ENCODE measurements around the gene KCNIP4. TPM values are rescaled to one million over a fixed set of nuclear protein-coding genes. Genes with fewer than 3 reads are reported as not detected.

The KCNIP4 gene
- total RNA-seq, 1 donor from 2014 or later, result 0.39 TPM

DNA sequence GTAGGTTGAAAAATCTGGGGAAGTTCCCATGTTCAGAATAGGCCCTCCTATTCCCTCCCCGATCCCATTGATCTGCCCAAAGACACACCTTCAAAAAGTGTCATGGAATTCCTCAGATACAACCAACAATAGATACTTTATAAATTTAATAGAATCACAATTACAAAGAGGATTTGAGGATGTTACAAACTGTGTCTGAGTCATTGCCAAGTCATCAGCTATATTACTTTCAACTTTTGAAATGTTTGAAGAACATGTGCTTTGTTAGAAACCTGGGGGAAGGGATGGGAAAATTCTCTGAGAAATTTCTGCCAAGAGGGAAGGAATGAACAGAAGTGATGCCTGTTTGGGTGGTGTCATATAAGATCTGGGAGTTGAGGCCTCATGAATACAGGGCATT, 46.7 kb downstream of the KCNIP4 start:
- Histone ChIP-seq H3K27ac (no peak overlapping the region), H3K4me1 (no peaks in the 10 kb centered on the region), H3F3A (ENCODE audit: low read depth) (no peaks in the 10 kb centered on the region), H4K20me1 (ENCODE audit: low read depth) (no peaks in the 10 kb centered on the region), H3K4me2 (no peak overlapping the region), H3K79me2 (ENCODE audit: low read depth) (no peaks in the 10 kb centered on the region), H2AFZ (replicated peaks) (no peak overlapping the region), H3K4me3 (no peak overlapping the region), H3K9ac (no peak overlapping the region), H3K27me3 (no peaks in the 10 kb centered on the region), H3K36me3 (no peaks in the 10 kb centered on the region), H3K9me3 (ENCODE audit: low read depth) (no peaks in the 10 kb centered on the region)
- no peak overlapping the region for H3K27ac Mint-ChIP-seq
- no peaks in the 10 kb centered on the region for H3K27me3 Mint-ChIP-seq (ENCODE audit: insufficient read depth, low read depth)
- H3K9me3 Mint-ChIP-seq, result peaks cover 8% of the 10 kb centered on the region
- H3K36me3 Mint-ChIP-seq, result no peaks in the 10 kb centered on the region
- H3K4me1 Mint-ChIP-seq, result no peaks in the 10 kb centered on the region
- no peak for TF ChIP-seq EZH2phosphoT487 (IDR thresholded peaks at IDR 0.05)
- TF ChIP-seq EZH2 (IDR thresholded peaks at IDR 0.05), result no peak
- TF ChIP-seq CTCF (IDR thresholded peaks at IDR 0.05), result no peak
- DNase-seq (ENCODE audit: low spot score), result no peak
- H3K4me3 Mint-ChIP-seq, result no peak overlapping the region

- Histone ChIP-seq H3K9ac (no peak overlapping the region), H4K20me1 (ENCODE audit: low read depth) (no peaks in the 10 kb centered on the region), H3K27me3 (no peaks in the 10 kb centered on the region), H3K4me3 (no peak overlapping the region), H3K27ac (no peak overlapping the region), H3K36me3 (no peaks in the 10 kb centered on the region), H3K79me2 (ENCODE audit: low read depth) (no peaks in the 10 kb centered on the region), H3K4me1 (no peaks in the 10 kb centered on the region), H3K4me2 (no peak overlapping the region), H3F3A (ENCODE audit: low read depth) (no peaks in the 10 kb centered on the region), H2AFZ (replicated peaks) (no peak overlapping the region), H3K9me3 (ENCODE audit: low read depth) (no peaks in the 10 kb centered on the region)
- H3K27me3 Mint-ChIP-seq (ENCODE audit: insufficient read depth, low read depth), result peaks cover under 1% of the 10 kb centered on the region
- no peaks in the 10 kb centered on the region for H3K36me3 Mint-ChIP-seq
- no peak overlapping the region for H3K4me3 Mint-ChIP-seq
- peaks cover 8% of the 10 kb centered on the region for H3K9me3 Mint-ChIP-seq
- TF ChIP-seq EZH2 (IDR thresholded peaks at IDR 0.05) (no peak), CTCF (IDR thresholded peaks at IDR 0.05) (no peak), EZH2phosphoT487 (IDR thresholded peaks at IDR 0.05) (no peak)
- no peak overlapping the region for H3K27ac Mint-ChIP-seq
- DNase-seq (ENCODE audit: low spot score), result no peak
- no peaks in the 10 kb centered on the region for H3K4me1 Mint-ChIP-seq
Observed at GRCh38 chr4:21901281-21901680, 47.3 kb downstream of the KCNIP4 start.

GRCh38 chr4:21900211-21900610, 48.4 kb downstream of the KCNIP4 start:
- Histone ChIP-seq H4K20me1 (ENCODE audit: low read depth) (no peaks in the 10 kb centered on the region), H3K4me2 (no peak overlapping the region), H3K27ac (no peak overlapping the region), H3K36me3 (no peaks in the 10 kb centered on the region), H2AFZ (replicated peaks) (no peak overlapping the region), H3K27me3 (no peaks in the 10 kb centered on the region), H3F3A (ENCODE audit: low read depth) (no peaks in the 10 kb centered on the region), H3K9me3 (ENCODE audit: low read depth) (no peaks in the 10 kb centered on the region), H3K4me1 (no peaks in the 10 kb centered on the region), H3K4me3 (no peak overlapping the region), H3K79me2 (ENCODE audit: low read depth) (no peaks in the 10 kb centered on the region), H3K9ac (no peak overlapping the region)
- no peaks in the 10 kb centered on the region for H3K36me3 Mint-ChIP-seq
- H3K4me1 Mint-ChIP-seq, result no peaks in the 10 kb centered on the region
- no peak overlapping the region for H3K27ac Mint-ChIP-seq
- DNase-seq (ENCODE audit: low spot score), result no peak
- H3K9me3 Mint-ChIP-seq, result peaks cover 8% of the 10 kb centered on the region
- no peak for TF ChIP-seq EZH2 (IDR thresholded peaks at IDR 0.05)
- TF ChIP-seq CTCF (IDR thresholded peaks at IDR 0.05), result no peak
- TF ChIP-seq EZH2phosphoT487 (IDR thresholded peaks at IDR 0.05), result no peak
- H3K4me3 Mint-ChIP-seq, result no peak overlapping the region
- H3K27me3 Mint-ChIP-seq (ENCODE audit: insufficient read depth, low read depth), result peaks cover 2% of the 10 kb centered on the region
